ENCODE data around the gene LMAN2.

DNA sequence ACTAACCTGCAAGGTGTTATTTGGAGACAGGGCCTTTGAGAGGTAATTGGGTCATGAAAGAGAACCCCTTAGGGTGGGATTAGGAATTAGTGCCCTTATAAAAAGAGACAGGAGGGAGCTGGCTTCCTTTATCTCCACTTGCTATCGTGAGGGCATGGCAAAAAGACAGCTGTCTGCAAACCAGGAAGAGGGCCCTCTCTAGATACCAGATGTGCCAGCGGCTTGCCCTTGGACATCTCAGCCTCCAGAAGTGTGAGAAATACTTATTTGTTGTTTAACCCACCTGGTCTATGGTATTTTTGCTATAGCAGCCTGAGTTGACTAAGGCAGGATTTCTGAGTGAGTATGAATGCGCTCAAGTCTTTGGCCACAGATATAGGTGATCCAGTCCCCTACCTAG, 5.3 kb upstream of the LMAN2 start:
- TF ChIP-seq, protein P1, sequence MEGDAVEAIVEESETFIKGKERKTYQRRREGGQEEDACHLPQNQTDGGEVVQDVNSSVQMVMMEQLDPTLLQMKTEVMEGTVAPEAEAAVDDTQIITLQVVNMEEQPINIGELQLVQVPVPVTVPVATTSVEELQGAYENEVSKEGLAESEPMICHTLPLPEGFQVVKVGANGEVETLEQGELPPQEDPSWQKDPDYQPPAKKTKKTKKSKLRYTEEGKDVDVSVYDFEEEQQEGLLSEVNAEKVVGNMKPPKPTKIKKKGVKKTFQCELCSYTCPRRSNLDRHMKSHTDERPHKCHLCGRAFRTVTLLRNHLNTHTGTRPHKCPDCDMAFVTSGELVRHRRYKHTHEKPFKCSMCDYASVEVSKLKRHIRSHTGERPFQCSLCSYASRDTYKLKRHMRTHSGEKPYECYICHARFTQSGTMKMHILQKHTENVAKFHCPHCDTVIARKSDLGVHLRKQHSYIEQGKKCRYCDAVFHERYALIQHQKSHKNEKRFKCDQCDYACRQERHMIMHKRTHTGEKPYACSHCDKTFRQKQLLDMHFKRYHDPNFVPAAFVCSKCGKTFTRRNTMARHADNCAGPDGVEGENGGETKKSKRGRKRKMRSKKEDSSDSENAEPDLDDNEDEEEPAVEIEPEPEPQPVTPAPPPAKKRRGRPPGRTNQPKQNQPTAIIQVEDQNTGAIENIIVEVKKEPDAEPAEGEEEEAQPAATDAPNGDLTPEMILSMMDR (IDR thresholded peaks at IDR 0.05), result no peak
- no peak for TF ChIP-seq POLR2A (IDR thresholded peaks at IDR 0.05)
